ENCODE results near the gene DNAJC24. TPM values are rescaled to one million over a fixed set of nuclear protein-coding genes. Genes with fewer than 3 reads are reported as not detected.
"Not testable (repeated sequence)": the region's sequence is repeated elsewhere in the genome, so short reads cannot be mapped to it uniquely, and the experiment has no call there.

The DNAJC24 gene, protein sequence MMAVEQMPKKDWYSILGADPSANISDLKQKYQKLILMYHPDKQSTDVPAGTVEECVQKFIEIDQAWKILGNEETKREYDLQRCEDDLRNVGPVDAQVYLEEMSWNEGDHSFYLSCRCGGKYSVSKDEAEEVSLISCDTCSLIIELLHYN
- total RNA-seq: 10 to 100 TPM; 23.9 to 28.6 TPM
- polyA plus RNA-seq (2013, experiment 1 of 2): 24.8 TPM
- polyA plus RNA-seq (2013, experiment 2 of 2): 19.3 TPM
- long read RNA-seq, experiment 1, partial matches to known transcripts: 0 of 5 reads
- long read RNA-seq, experiment 1, other reads (novel, unspliced or antisense): 5 of 5 reads
- long read RNA-seq, experiment 2, partial matches to known transcripts: 1 of 8 reads
- long read RNA-seq, experiment 2, other reads (novel, unspliced or antisense): 4 of 8 reads
- long read RNA-seq, experiment 3, transcript DNAJC24-209 (3 exons, 2,745 nt): major isoform, 8 of 22 reads
- long read RNA-seq, experiment 3, partial matches to known transcripts: 6 of 22 reads
- long read RNA-seq, experiment 3, other reads (novel, unspliced or antisense): 8 of 22 reads
- long read RNA-seq, experiment 4, partial matches to known transcripts: 3 of 13 reads
- long read RNA-seq, experiment 4, other reads (novel, unspliced or antisense): 6 of 13 reads

DNA sequence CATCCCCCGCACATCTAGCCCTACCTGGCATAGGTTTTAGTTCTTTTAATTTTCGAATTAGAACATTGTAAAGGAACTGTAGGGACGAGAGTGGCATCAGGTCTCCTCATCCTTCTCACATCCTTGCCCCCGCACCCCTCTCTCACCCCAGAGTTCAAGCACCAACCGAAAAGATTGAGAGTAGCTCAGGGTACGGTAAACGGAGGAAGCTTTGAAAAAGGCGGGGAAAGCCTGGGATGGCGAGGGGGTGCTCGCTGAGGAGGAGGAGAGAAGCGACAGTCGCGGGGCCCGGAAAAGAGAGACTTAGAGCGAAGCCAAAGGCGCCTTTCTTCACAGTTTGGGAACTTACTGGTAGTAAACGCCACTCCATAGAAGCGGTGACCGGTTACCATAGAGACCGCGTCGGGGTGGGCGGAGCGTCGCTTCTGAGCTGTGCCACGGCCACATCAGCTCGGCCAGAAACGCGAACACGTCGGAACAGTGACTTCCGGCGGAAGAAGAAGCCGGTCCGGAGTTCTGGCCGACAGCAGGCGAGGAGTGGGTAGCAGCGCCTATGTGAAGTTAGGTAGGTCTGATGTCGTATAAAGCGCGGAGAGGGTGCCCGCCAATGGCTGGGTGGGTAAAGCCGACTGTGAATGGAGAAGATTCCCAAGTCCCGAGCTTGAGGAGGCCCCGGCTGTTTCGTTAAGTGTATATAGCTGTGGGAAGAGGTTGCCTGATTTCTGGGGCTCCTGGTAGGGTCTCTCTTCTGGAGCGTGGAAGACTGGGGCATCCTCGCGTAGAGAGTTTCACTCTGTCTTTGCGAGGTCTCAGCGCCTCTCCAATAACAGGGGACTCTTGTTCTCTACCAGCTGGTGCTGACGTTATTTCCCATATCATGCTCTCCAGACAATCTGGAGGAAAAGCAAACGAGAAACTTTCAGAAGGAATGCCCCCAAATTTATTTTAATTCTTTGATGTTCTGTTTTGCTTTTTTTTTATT is at the start of gene DNAJC24, which contains the start of gene DCDC1:
Gene DNAJC24 (plus strand): TSS at position 513 of the 982 bp plus-strand sequence. CDS start 889 bp downstream, outside the sequence.
Gene DCDC1 (minus strand): TSS at position 392 of the 982 bp plus-strand sequence. CDS start 41,459 bp downstream, outside the sequence.
- DNase-seq: peak; percentile 98
- Mint-ChIP-seq H3K9me3 (no peaks in the 10 kb centered on the region), H3K4me1 (peaks cover 23% of the 10 kb centered on the region), H3K4me3 (peak within 1 kb of the TSS; percentile 95), H3K36me3 (ENCODE audit: low read depth) (no peaks in the 10 kb centered on the region), H3K27ac (peak within 1 kb of the TSS; percentile 92), H3K27me3 (ENCODE audit: insufficient read depth) (no peaks in the 10 kb centered on the region)
- Histone ChIP-seq H3K27me3 (ENCODE audit: control insufficient read depth, insufficient read depth, low read length, poor library complexity, severe bottlenecking) (no peaks in the 10 kb centered on the region), H3K9ac (ENCODE audit: extremely low read depth, low read length, poor library complexity, severe bottlenecking) (peak within 1 kb of the TSS; percentile 79), H3K9me3 (ENCODE audit: control insufficient read depth, low read length) (no peaks in the 10 kb centered on the region), H3K4me3 (ENCODE audit: low read length) (peak within 1 kb of the TSS; percentile 99), H3K36me3 (ENCODE audit: control insufficient read depth, insufficient read depth, low read length) (no peaks in the 10 kb centered on the region), H3K27ac (ENCODE audit: low read depth, low read length) (peak within 1 kb of the TSS; percentile 76), H3K4me1 (ENCODE audit: control insufficient read depth, insufficient read depth, low read length) (peaks cover 3% of the 10 kb centered on the region)
- TF ChIP-seq, protein P1, sequence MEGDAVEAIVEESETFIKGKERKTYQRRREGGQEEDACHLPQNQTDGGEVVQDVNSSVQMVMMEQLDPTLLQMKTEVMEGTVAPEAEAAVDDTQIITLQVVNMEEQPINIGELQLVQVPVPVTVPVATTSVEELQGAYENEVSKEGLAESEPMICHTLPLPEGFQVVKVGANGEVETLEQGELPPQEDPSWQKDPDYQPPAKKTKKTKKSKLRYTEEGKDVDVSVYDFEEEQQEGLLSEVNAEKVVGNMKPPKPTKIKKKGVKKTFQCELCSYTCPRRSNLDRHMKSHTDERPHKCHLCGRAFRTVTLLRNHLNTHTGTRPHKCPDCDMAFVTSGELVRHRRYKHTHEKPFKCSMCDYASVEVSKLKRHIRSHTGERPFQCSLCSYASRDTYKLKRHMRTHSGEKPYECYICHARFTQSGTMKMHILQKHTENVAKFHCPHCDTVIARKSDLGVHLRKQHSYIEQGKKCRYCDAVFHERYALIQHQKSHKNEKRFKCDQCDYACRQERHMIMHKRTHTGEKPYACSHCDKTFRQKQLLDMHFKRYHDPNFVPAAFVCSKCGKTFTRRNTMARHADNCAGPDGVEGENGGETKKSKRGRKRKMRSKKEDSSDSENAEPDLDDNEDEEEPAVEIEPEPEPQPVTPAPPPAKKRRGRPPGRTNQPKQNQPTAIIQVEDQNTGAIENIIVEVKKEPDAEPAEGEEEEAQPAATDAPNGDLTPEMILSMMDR (conservative IDR thresholded peaks at IDR 0.05): no peak
- WGBS, 2 experiments (ENCODE audit: insufficient coverage in 1 of 2, insufficient read length in 1 of 2): 1 to 2% methylated on average over 30 to 52 of the region's 53 CpGs

DNA sequence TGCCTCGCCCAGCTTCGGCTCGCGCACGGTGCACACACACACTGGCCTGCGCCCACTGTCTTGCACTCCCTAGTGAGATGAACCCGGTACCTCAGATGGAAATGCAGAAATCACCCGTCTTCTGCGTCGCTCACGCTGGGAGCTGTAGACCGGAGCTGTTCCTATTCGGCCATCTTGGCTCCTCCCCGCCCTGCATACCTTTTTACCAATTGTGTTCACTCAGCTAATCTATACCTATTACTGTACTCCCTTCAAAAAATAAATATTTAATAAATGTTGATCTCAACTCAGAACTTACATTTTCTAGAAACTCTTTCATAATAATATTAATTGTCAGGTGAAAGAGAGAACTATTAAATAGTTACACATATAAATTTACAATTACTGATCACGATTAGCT is 48.2 kb upstream of the DNAJC24 start:
- not testable (repeated sequence) for H3K27me3 Mint-ChIP-seq (ENCODE audit: insufficient read depth); H3K27me3 ChIP-seq (ENCODE audit: control insufficient read depth, insufficient read depth, low read length, poor library complexity, severe bottlenecking); H3K9me3 Mint-ChIP-seq; H3K4me3 Mint-ChIP-seq; H3K4me1 Mint-ChIP-seq; DNase-seq; H3K4me3 ChIP-seq (ENCODE audit: low read length); H3K27ac Mint-ChIP-seq; H3K9me3 ChIP-seq (ENCODE audit: control insufficient read depth, low read length); H3K27ac ChIP-seq (ENCODE audit: low read depth, low read length); H3K36me3 ChIP-seq (ENCODE audit: control insufficient read depth, insufficient read depth, low read length); H3K4me1 ChIP-seq (ENCODE audit: control insufficient read depth, insufficient read depth, low read length); H3K9ac ChIP-seq (ENCODE audit: extremely low read depth, low read length, poor library complexity, severe bottlenecking)
- peaks cover 12% of the 10 kb centered on the region for H3K36me3 Mint-ChIP-seq (ENCODE audit: low read depth)
- 82 to 95% methylated on average over 2 to 15 of the region's 15 CpGs for WGBS, 2 experiments (ENCODE audit: insufficient coverage in 1 of 2, insufficient read length in 1 of 2)

DNA sequence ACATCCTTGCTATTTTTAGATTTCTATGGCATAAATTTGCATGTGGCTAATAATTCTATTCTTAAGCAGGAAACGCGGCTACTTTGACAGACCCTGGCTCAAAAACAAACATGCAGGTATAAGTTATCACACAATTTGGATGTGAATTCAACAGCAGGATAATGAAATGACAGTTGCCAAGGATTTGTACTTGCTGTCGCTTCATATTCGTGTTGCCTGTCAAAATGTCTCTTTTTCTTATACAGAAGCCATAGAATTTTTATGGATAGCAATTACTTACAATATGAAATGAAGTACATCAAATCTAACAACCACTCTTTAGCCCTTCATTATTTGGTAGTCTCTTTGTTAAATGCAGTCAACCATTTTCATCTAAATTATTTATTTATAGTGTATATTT is 46.5 kb upstream of the DNAJC24 start:
- Histone ChIP-seq H3K4me3 (ENCODE audit: low read length) (no peak overlapping the region), H3K9ac (ENCODE audit: extremely low read depth, low read length, poor library complexity, severe bottlenecking) (no peak overlapping the region), H3K27me3 (ENCODE audit: control insufficient read depth, insufficient read depth, low read length, poor library complexity, severe bottlenecking) (no peaks in the 10 kb centered on the region), H3K36me3 (ENCODE audit: control insufficient read depth, insufficient read depth, low read length) (no peaks in the 10 kb centered on the region), H3K9me3 (ENCODE audit: control insufficient read depth, low read length) (no peaks in the 10 kb centered on the region), H3K4me1 (ENCODE audit: control insufficient read depth, insufficient read depth, low read length) (no peaks in the 10 kb centered on the region), H3K27ac (ENCODE audit: low read depth, low read length) (no peak overlapping the region)
- TF ChIP-seq, protein P1 (conservative IDR thresholded peaks at IDR 0.05): no peak
- H3K4me3 Mint-ChIP-seq: no peak overlapping the region
- H3K36me3 Mint-ChIP-seq (ENCODE audit: low read depth): peaks cover 16% of the 10 kb centered on the region
- H3K27ac Mint-ChIP-seq: no peak overlapping the region
- H3K9me3 Mint-ChIP-seq: peaks cover 8% of the 10 kb centered on the region
- H3K4me1 Mint-ChIP-seq: peaks cover 1% of the 10 kb centered on the region
- no peaks in the 10 kb centered on the region for H3K27me3 Mint-ChIP-seq (ENCODE audit: insufficient read depth)
- no peak for DNase-seq
- WGBS, 2 experiments (ENCODE audit: insufficient coverage in 1 of 2, insufficient read length in 1 of 2): 99% methylated on average over 4 of the region's 4 CpGs; no CpG with 5 or more reads in 1 of the 2 experiments

Measured in endodermal cell (in vitro differentiated cells).